ENCODE data around the gene KIF26A.

KIF26A gene

DNA sequence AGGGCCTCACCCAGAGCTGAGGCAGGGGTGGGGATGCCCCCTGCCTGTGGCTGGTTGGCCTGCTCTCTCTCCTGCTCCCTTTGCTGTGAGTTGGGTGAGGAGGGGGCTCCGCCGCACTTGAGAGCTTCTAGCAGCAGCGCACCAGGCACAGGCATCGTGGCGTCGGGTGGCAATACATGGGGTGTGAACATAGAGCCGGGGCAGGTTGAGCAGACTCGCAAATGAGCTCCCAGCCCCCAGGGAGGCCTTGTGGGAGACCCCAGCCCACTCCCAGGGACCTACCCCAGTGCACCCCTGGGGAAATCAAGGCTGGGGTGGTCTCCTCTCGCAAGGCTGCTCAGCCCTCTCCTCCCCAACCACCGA lies 54.5 kb downstream of the KIF26A start:
- H3K4me1 ChIP-seq (ENCODE audit: insufficient read depth, low read length), result peaks cover 4% of the 10 kb centered on the region

DNA sequence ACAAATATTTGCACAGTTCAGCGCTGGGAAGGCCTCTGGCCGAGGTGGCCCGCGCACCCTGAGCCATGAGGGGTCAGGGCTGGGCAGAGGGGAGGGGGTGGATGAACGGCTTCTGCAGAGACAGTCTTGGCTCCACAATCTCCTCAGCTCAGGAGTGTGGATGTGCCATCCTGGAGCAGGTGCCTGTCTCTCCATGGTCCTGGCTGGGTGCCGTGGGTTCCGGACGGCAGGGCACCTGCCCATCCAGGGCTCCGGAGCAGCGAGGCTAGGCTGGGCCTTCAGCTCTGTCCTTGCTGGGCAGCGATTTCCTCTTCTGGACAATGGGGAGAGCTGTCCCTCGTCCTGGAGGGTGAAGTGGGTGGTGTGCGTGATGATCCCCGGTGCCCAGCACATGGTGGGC lies 55.6 kb downstream of the KIF26A start:
- H3K36me3 ChIP-seq (ENCODE audit: insufficient read depth, low read length), result no peaks in the 10 kb centered on the region
- H3K4me1 ChIP-seq (ENCODE audit: insufficient read depth, low read length), result peaks cover 4% of the 10 kb centered on the region
- no peak overlapping the region for H2AFZ ChIP-seq (ENCODE audit: low read depth, low read length)
- H3K27me3 ChIP-seq (ENCODE audit: insufficient read depth, low read length), result peaks cover 30% of the 10 kb centered on the region
- H3K9me3 ChIP-seq (ENCODE audit: low read length), result no peaks in the 10 kb centered on the region
- H3K4me3 ChIP-seq (ENCODE audit: low read length), result no peak overlapping the region

More for the DNA sequence above, 54.5 kb downstream of the KIF26A start:
- H3K36me3 ChIP-seq (ENCODE audit: insufficient read depth, low read length), result no peaks in the 10 kb centered on the region
- no peak overlapping the region for H2AFZ ChIP-seq (ENCODE audit: low read depth, low read length)
- H3K4me3 ChIP-seq (ENCODE audit: low read length), result no peak overlapping the region
- H3K27me3 ChIP-seq (ENCODE audit: insufficient read depth, low read length), result peaks cover 36% of the 10 kb centered on the region
- no peaks in the 10 kb centered on the region for H3K9me3 ChIP-seq (ENCODE audit: low read length)

DNA sequence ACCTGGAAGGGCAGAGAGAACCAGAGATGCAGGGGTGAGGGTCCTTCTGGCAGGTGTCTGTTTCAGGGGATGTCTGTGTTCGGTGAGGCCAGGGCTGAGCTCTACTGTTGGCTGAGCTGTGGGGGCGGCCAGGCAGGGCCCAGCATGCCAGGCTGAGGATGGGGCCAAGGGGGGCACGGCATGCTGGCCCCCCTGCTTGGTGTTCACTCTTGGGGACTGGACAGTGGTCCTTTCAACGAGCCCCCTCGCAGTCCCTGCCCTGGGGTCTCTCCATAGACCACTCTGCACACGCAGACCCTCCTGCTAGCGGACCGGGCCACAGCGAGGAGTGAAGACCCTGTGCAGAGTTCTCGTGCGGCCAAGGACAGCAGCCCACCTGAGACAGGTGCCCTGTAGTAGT lies 56.3 kb downstream of the KIF26A start:
- Histone ChIP-seq H2AFZ (ENCODE audit: low read depth, low read length) (no peak overlapping the region), H3K9me3 (ENCODE audit: low read length) (no peaks in the 10 kb centered on the region), H3K4me3 (ENCODE audit: low read length) (no peak overlapping the region), H3K4me1 (ENCODE audit: insufficient read depth, low read length) (peaks cover 4% of the 10 kb centered on the region), H3K27me3 (ENCODE audit: insufficient read depth, low read length) (peaks cover 25% of the 10 kb centered on the region), H3K36me3 (ENCODE audit: insufficient read depth, low read length) (no peaks in the 10 kb centered on the region)

DNA sequence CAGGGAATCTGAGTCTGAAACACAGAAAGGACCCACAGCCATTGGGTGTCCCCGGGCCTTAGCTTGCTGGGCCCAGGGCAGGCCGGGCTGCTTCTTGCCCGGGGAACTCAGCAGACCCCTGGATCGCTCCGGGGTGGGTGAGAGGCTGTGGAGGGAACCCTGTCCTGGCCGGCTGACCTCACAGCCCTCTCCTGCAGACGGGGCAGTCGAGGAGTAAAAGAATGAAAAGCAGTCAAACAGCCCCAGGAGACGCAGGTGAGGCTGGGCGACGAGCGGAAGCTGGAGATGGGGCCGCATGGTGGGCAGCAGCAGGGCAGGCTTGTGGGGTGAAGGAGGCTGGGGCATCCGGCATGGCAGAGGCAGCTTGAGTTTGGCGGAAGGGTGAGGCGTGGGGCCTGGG lies 57.0 kb downstream of the KIF26A start:
- peaks cover 4% of the 10 kb centered on the region for H3K4me1 ChIP-seq (ENCODE audit: insufficient read depth, low read length)
- H2AFZ ChIP-seq (ENCODE audit: low read depth, low read length), result no peak overlapping the region
- no peak overlapping the region for H3K4me3 ChIP-seq (ENCODE audit: low read length)
- no peaks in the 10 kb centered on the region for H3K9me3 ChIP-seq (ENCODE audit: low read length)
- H3K36me3 ChIP-seq (ENCODE audit: insufficient read depth, low read length), result no peaks in the 10 kb centered on the region
- H3K27me3 ChIP-seq (ENCODE audit: insufficient read depth, low read length), result peaks cover 21% of the 10 kb centered on the region

DNA sequence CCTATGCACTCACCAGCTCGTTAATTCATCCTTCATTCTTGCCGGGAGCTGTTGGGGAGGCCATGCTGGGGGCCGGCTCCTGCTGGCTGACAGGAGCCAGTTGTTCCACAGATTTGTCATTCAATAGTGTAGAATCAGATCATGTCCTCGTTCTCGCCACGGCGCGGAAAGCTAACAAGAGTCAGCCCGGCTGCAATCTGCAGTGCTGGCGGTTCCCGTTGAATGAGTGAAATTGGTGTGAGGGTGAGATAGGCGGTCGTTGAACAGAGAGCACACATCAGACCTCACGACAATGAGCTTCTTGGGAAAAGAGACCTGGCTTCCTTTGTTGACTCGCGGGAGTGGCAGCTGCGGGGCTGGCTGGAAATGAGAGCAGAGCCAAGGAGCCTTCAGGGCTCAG lies 57.5 kb downstream of the KIF26A start:
- Histone ChIP-seq H3K4me1 (ENCODE audit: insufficient read depth, low read length) (peaks cover 4% of the 10 kb centered on the region), H3K36me3 (ENCODE audit: insufficient read depth, low read length) (no peaks in the 10 kb centered on the region), H3K9me3 (ENCODE audit: low read length) (no peaks in the 10 kb centered on the region), H3K27me3 (ENCODE audit: insufficient read depth, low read length) (peaks cover 17% of the 10 kb centered on the region), H2AFZ (ENCODE audit: low read depth, low read length) (no peak overlapping the region), H3K4me3 (ENCODE audit: low read length) (no peak overlapping the region)

DNA sequence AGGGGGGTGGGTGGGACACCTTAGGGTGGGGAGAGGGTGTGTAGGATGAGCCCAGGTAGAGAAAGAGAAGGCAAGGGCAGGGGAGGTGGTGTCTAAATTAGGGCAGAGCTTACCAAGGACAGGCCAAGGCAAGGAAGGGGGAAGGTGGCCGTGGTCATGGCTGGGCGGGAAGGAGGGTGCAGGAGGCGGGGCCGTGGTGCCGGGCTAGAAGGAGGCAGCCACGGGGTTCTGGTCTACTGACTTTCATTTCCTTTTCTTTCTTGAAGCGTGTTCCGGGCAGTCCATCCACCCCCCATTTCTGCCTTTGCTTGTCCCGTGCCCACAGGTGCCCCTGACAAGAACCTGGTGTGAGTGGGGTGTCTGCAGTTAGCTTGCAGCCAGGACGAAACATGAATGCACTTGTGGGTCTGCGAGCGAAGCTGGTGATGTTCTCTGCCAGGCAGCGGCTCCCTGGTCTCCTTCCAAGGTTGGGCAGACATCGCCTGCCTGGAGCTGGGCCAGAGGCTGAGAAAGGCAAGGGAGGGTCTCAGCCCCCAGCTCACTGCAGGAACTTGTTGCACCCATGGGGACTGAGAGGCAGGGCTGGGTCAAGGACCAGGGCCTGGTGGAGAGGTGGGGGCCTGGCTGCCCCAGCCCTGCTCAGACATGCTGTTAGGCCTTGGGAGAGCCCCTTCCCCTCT lies 58.2 kb downstream of the KIF26A start:
- Histone ChIP-seq H2AFZ (ENCODE audit: low read depth, low read length) (no peak overlapping the region), H3K4me3 (ENCODE audit: low read length) (no peak overlapping the region), H3K36me3 (ENCODE audit: insufficient read depth, low read length) (no peaks in the 10 kb centered on the region), H3K4me1 (ENCODE audit: insufficient read depth, low read length) (peaks cover 4% of the 10 kb centered on the region), H3K9me3 (ENCODE audit: low read length) (no peaks in the 10 kb centered on the region), H3K27me3 (ENCODE audit: insufficient read depth, low read length) (peaks cover 13% of the 10 kb centered on the region)

DNA sequence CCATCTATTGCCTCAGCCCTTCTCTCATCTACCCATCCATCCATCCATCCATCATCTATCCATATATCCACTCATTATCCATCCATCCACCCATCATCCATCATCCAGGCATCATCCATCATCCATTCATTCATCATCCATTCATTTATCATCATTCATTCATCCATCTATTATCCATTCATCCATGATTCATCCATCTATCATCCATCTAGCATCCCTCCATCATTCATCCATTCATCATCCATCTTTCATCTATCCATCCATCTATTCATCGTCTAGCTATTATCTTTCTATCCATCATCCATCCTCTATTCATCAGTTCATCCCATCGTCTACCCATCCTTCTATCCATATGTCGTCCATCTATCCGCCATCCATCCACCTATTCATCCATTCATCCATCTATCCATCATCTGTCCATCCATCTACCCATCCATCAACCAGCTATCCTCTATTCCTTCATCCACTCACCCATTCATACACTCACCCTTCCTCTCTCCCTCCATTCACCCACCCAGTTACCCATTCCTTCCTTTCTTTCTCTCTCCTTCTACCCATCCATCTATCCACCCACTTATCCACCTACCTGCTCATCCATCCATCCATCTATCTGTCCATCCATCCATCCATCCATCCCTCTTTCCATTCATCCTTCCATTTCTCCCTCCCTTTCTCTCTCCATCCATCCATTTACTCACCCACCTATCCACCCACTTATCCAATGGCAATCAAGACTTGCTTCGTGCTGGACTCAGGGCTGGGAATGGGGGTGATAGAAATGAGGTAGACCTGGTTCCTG lies 59.3 kb downstream of the KIF26A start:
- Histone ChIP-seq H3K27me3 (ENCODE audit: insufficient read depth, low read length) (peaks cover 19% of the 10 kb centered on the region), H3K9me3 (ENCODE audit: low read length) (no peaks in the 10 kb centered on the region), H3K36me3 (ENCODE audit: insufficient read depth, low read length) (no peaks in the 10 kb centered on the region), H3K4me1 (ENCODE audit: insufficient read depth, low read length) (peaks cover 4% of the 10 kb centered on the region), H2AFZ (ENCODE audit: low read depth, low read length) (no peak overlapping the region), H3K4me3 (ENCODE audit: low read length) (no peak overlapping the region)

DNA sequence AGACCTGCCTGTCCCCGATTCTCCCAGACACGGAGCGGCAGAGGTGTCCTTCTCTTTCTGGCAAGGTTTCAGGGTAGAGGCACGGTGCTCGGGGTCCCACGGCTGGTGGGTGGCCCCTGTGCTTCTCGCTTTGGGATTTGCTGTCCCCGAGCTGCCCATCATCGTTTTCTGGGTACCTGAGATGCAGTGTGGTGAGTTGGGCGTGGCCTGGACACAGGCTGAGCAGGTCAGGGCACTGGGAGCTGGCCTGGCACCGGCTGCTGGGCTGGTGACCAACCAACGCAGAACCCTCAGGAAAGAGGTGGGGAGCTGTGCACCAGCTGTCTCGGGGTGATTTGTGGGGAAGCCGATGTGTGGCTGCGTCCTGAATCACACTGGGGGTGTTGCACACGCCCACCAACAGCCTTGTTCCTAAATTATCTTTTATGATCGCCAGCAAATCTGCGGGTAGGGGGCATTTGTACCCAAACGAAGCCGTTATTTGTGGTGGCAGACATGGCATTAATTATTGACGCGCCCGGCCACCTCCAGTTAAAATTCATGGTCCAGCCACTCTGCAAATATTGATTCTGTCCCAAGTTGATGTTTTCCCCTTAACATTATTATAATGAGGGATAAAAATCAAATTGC lies 61.0 kb downstream of the KIF26A start:
- H3K4me1 ChIP-seq (ENCODE audit: insufficient read depth, low read length), result peaks cover 4% of the 10 kb centered on the region
- no peaks in the 10 kb centered on the region for H3K9me3 ChIP-seq (ENCODE audit: low read length)
- H3K36me3 ChIP-seq (ENCODE audit: insufficient read depth, low read length), result no peaks in the 10 kb centered on the region
- peaks cover 21% of the 10 kb centered on the region for H3K27me3 ChIP-seq (ENCODE audit: insufficient read depth, low read length)
- no peak overlapping the region for H2AFZ ChIP-seq (ENCODE audit: low read depth, low read length)
- H3K4me3 ChIP-seq (ENCODE audit: low read length), result no peak overlapping the region

DNA sequence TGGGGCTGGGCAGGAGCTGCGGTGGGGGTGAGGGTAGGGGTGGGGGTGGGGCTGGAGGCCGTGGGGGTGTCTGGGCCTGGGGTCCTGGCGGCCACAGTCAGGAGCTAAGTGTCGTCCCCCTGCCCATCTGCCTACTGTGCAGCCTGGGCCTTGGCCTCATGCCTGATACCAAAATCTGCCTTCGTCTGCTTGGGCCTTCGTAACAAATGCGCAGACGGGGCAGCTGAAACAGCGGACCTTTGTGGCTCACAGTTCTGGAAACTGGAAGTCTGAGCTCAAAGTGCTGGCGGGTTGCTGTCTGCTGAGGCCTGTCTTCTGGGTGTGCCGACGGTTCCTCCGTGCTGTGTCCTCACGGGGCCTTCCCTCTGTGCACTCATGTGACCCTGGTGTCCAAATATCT lies 61.7 kb downstream of the KIF26A start:
- Histone ChIP-seq H2AFZ (ENCODE audit: low read depth, low read length) (no peak overlapping the region), H3K9me3 (ENCODE audit: low read length) (no peaks in the 10 kb centered on the region), H3K4me1 (ENCODE audit: insufficient read depth, low read length) (peaks cover 4% of the 10 kb centered on the region), H3K36me3 (ENCODE audit: insufficient read depth, low read length) (no peaks in the 10 kb centered on the region), H3K4me3 (ENCODE audit: low read length) (no peak overlapping the region), H3K27me3 (ENCODE audit: insufficient read depth, low read length) (peaks cover 14% of the 10 kb centered on the region)

DNA sequence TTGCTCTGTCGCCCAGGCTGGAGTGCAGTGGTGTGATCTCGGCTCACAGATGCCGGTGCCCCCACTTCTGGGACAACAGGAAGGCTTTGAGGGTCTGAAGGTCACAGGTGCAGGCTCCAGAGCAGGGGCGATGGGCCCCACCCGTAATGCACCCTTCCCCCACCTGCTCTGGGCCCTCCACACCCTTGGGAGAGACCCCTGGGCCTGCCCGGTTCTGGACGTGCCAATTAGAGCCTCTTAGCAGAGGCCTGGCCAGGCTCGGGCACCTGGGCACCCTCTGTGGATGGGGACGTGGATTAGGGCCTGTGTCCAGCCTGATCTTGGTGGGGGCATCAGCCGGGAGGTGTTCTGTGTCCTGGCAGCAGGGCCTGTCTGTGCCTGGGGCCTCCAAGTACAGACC lies 62.2 kb downstream of the KIF26A start:
- peaks cover 14% of the 10 kb centered on the region for H3K27me3 ChIP-seq (ENCODE audit: insufficient read depth, low read length)
- H3K36me3 ChIP-seq (ENCODE audit: insufficient read depth, low read length), result no peaks in the 10 kb centered on the region
- H3K4me3 ChIP-seq (ENCODE audit: low read length), result no peak overlapping the region
- no peak overlapping the region for H2AFZ ChIP-seq (ENCODE audit: low read depth, low read length)
- no peaks in the 10 kb centered on the region for H3K9me3 ChIP-seq (ENCODE audit: low read length)
- peaks cover 4% of the 10 kb centered on the region for H3K4me1 ChIP-seq (ENCODE audit: insufficient read depth, low read length)

DNA sequence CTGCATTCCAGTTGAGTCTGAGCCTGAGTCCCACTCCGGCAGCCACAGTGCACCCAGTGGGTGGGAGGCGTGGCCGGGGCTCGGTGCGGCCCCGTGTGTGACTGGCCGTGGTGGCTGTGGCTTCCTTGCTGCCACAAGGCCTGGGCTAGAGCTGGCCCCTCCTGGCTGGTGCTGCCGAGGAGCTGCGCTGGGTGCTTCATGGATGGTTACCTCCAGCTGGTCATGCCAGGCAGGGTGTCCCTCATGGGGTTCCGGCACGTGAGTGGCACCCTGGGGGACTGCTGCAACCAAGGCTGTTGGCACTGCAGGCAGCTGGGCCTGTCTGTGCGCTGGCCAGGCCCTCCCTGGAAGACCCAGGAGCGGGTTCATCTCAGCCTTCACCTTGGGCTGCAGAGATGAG lies 62.7 kb downstream of the KIF26A start:
- peaks cover 14% of the 10 kb centered on the region for H3K27me3 ChIP-seq (ENCODE audit: insufficient read depth, low read length)
- H3K4me3 ChIP-seq (ENCODE audit: low read length), result no peak overlapping the region
- H3K9me3 ChIP-seq (ENCODE audit: low read length), result no peaks in the 10 kb centered on the region
- H3K36me3 ChIP-seq (ENCODE audit: insufficient read depth, low read length), result no peaks in the 10 kb centered on the region
- H3K4me1 ChIP-seq (ENCODE audit: insufficient read depth, low read length), result peaks cover 1% of the 10 kb centered on the region
- H2AFZ ChIP-seq (ENCODE audit: low read depth, low read length), result no peak overlapping the region

DNA sequence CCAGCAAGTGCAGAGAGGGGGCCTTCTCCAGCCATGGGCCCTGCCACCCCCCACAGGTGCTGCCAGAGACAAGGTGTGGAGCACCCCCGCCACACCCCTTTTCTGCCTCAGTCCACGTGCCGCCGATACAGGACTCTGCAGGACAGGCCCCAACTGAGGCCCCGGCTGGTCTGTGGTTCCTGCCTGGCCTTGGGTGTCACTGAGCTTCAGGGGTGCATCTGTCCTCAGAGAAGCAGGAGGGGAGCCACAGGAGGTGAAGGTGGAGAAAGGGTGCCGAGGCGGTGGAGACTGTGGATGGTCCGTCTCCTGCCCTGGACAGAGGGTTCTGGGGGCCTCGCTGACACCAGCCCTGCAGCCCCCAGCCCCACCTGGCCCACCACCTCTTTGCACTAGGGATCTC lies 63.1 kb downstream of the KIF26A start:
- peaks cover 14% of the 10 kb centered on the region for H3K27me3 ChIP-seq (ENCODE audit: insufficient read depth, low read length)
- H3K9me3 ChIP-seq (ENCODE audit: low read length), result no peaks in the 10 kb centered on the region
- no peaks in the 10 kb centered on the region for H3K4me1 ChIP-seq (ENCODE audit: insufficient read depth, low read length)
- no peaks in the 10 kb centered on the region for H3K36me3 ChIP-seq (ENCODE audit: insufficient read depth, low read length)
- no peak overlapping the region for H3K4me3 ChIP-seq (ENCODE audit: low read length)
- no peak overlapping the region for H2AFZ ChIP-seq (ENCODE audit: low read depth, low read length)

DNA sequence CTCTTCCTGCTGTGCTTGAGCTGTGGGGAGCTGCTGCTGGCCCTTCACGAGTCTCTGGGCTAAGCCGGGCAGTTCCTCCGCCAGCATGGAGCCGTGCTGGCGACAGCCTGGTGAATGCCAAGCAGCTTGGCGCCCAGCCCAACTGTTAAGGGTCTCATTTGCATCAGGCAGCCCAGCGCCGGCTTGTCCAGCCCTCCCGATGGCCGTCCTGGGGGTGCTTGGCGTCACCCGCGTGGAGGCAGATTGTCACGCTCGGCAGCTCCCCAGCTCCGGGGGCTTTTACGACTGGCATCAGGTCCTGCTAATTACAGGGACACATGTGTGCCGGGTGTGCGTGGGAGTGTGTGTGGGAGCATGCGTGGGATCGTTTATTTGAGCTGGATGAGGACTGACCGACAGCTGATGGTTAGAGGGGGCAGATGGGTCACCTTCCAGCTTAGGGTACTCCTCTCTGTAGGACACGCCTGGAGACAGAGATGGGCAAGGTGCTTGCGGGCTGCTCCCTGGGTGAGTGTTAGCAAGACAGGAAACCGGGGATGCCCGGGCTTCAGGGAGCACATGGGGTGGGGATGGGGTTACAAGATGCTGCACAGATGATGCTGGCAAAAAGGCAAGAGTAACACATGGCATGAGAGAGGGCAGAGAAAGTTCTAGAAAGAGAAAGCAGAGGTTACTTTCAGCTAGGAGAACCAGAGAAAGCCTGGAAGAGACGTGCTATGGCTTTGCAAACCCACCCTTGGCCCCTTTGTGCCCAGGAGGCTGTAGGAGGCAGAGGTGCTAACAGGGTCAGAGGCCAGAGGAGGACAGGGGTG lies 64.1 kb downstream of the KIF26A start:
- Histone ChIP-seq H3K4me3 (ENCODE audit: low read length) (no peak overlapping the region), H3K4me1 (ENCODE audit: insufficient read depth, low read length) (no peaks in the 10 kb centered on the region), H3K27me3 (ENCODE audit: insufficient read depth, low read length) (peaks cover 14% of the 10 kb centered on the region), H3K36me3 (ENCODE audit: insufficient read depth, low read length) (no peaks in the 10 kb centered on the region), H2AFZ (ENCODE audit: low read depth, low read length) (no peak overlapping the region), H3K9me3 (ENCODE audit: low read length) (no peaks in the 10 kb centered on the region)
